IPS-18c (cell line): ENCODE measurements around the gene PXMP4.

Experiments
- H3K4me3 ChIP-seq: 2 replicates; pipeline ENCODE4 v1.7.0; 2013; ENCODE audit warnings: low read depth, mild to moderate bottlenecking, low read length, moderate library complexity; ENCODE audit not compliant: insufficient read depth
- H3K9me3 ChIP-seq: one replicate; pipeline ENCODE4 v1.6.1; 2013; ENCODE audit warnings: mild to moderate bottlenecking, low read length, moderate library complexity; ENCODE audit not compliant: control insufficient read depth, insufficient read depth

Gene PXMP4

GRCh38 chr20:33693741-33694638 lies 26.1 kb downstream of the PXMP4 start:
- H3K9me3 ChIP-seq: peaks cover 7% of the 10 kb centered on the region

GRCh38 chr20:33693289-33693688 lies 26.8 kb downstream of the PXMP4 start:
- Histone ChIP-seq H3K9me3 (peaks cover 5% of the 10 kb centered on the region), H3K4me3 (no peak overlapping the region)

More at GRCh38 chr20:33693741-33694638, 26.1 kb downstream of the PXMP4 start:
- H3K4me3 ChIP-seq: no peak overlapping the region

GRCh38 chr20:33689973-33690372 lies 30.1 kb downstream of the PXMP4 start:
- no peaks in the 10 kb centered on the region for H3K9me3 ChIP-seq
- no peak overlapping the region for H3K4me3 ChIP-seq

GRCh38 chr20:33689493-33689892 lies 30.6 kb downstream of the PXMP4 start:
- Histone ChIP-seq H3K9me3 (no peaks in the 10 kb centered on the region), H3K4me3 (no peak overlapping the region)

- Histone ChIP-seq H3K4me3 (no peak overlapping the region), H3K9me3 (no peaks in the 10 kb centered on the region)
These were observed 31.1 kb downstream of the PXMP4 start for GRCh38 chr20:33688938-33689424.

GRCh38 chr20:33687993-33688937 lies 31.8 kb downstream of the PXMP4 start:
- no peaks in the 10 kb centered on the region for H3K9me3 ChIP-seq
- no peak overlapping the region for H3K4me3 ChIP-seq

- H3K9me3 ChIP-seq: no peaks in the 10 kb centered on the region
- no peak overlapping the region for H3K4me3 ChIP-seq
These were observed 32.7 kb downstream of the PXMP4 start for GRCh38 chr20:33687370-33687915.

- peak overlapping the region; percentile 40 for H3K4me3 ChIP-seq
- H3K9me3 ChIP-seq: no peaks in the 10 kb centered on the region
These were observed 33.1 kb downstream of the PXMP4 start for GRCh38 chr20:33686984-33687366.

GRCh38 chr20:33686100-33686983 lies 33.8 kb downstream of the PXMP4 start, which contains the start of gene E2F1:
Gene E2F1, minus strand, starts transcription at chr20:33686385. Its CDS starts 121 bp downstream, at chr20:33686264.
- no peaks in the 10 kb centered on the region for H3K9me3 ChIP-seq
- peak within 1 kb of the TSS; percentile 40 for H3K4me3 ChIP-seq

- peak overlapping the region; percentile 26 for H3K4me3 ChIP-seq
- H3K9me3 ChIP-seq: no peaks in the 10 kb centered on the region
These were observed 34.6 kb downstream of the PXMP4 start for GRCh38 chr20:33685328-33686099.

GRCh38 chr20:33684533-33685327 lies 35.4 kb downstream of the PXMP4 start:
- no peaks in the 10 kb centered on the region for H3K9me3 ChIP-seq
- peak overlapping the region; percentile 26 for H3K4me3 ChIP-seq

- no peaks in the 10 kb centered on the region for H3K9me3 ChIP-seq
- H3K4me3 ChIP-seq: no peak overlapping the region
These were observed 38.3 kb downstream of the PXMP4 start for GRCh38 chr20:33681728-33682353.

GRCh38 chr20:33681288-33681687 lies 38.8 kb downstream of the PXMP4 start:
- H3K9me3 ChIP-seq: no peaks in the 10 kb centered on the region
- no peak overlapping the region for H3K4me3 ChIP-seq

GRCh38 chr20:33680686-33681085 lies 39.4 kb downstream of the PXMP4 start:
- no peaks in the 10 kb centered on the region for H3K9me3 ChIP-seq
- no peak overlapping the region for H3K4me3 ChIP-seq
